ENCODE data around the gene GNG3. TPM values are rescaled to one million over a fixed set of nuclear protein-coding genes. Genes with fewer than 3 reads are reported as not detected.
"Not testable (repeated sequence)": the region's sequence is repeated elsewhere in the genome, so short reads cannot be mapped to it uniquely, and the experiment has no call there.

The GNG3 gene
- polyA plus RNA-seq, 2 of the 4 experiments (the other 2 are of a cell fraction), result not detected

DNA sequence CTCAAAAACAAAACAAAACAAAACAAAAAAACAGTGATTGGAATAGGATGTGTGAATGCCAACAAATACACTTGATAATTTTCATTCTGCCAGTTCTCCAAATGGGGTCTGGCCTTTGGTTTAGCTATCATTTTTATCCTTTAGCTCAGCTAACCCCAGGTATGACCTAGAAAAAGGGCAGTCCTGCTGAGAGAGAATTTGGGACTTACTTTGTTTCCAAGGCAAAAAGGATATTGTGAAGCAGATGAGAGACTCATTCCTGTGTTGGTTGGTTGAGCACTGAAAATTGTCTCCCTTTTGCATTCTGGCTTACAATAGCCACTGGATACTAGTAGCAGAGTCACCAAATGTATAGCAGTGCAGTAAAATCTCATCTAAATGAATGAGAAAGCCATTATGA lies 29.7 kb downstream of the GNG3 start:
- Histone ChIP-seq H3K4me1 (peaks cover 5% of the 10 kb centered on the region; the same call in 2 of the 3 replicates), H3K4me3 (no peak overlapping the region), H3K9me3 (no peaks in the 10 kb centered on the region), H3K4me2 (no peak overlapping the region), H3K27ac (no peak overlapping the region)
- FAIRE-seq (no peak), DNase-seq (ENCODE audit: low read depth in 1 of 2, low spot score in 1 of 2) (no peak), ATAC-seq (no peak)
- POLR2A ChIA-PET, result no interaction called here
- CTCF ChIA-PET, result interaction anchor here (0.5 to 2.3 kb wide), 3 partner anchors 8 to 476 kb away, joined by 3 to 8 read pairs (median 4); partner anchors contain the start of gene ZBTB3
- TF ChIP-seq NR3C1 (IDR thresholded peaks at IDR 0.05), result no peak
- no peak for TF ChIP-seq RARB (CRISPR knock-in tag; IDR thresholded peaks at IDR 0.05)
- TF ChIP-seq BHLHE40 (IDR thresholded peaks at IDR 0.05; ENCODE audit: low read depth, low read length), result no peak
- TF ChIP-seq CHD4 (IDR thresholded peaks at IDR 0.05; ENCODE audit: borderline replicate concordance), result no peak
- no peak for TF ChIP-seq ZSCAN20 (CRISPR knock-in tag; IDR thresholded peaks at IDR 0.05)
- no peak for TF ChIP-seq GATA3 (IDR thresholded peaks at IDR 0.05; ENCODE audit: borderline replicate concordance)
- no peak for TF ChIP-seq CBX2 (IDR thresholded peaks at IDR 0.05; ENCODE audit: borderline replicate concordance, low read depth)
- TF ChIP-seq FOXS1 (CRISPR knock-in tag; IDR thresholded peaks at IDR 0.05), result no peak
- TF ChIP-seq FOSL2 (IDR thresholded peaks at IDR 0.05), result no peak
- no peak for TF ChIP-seq FOSL2 (CRISPR knock-in tag; IDR thresholded peaks at IDR 0.05)
- no peak for TF ChIP-seq MAZ (IDR thresholded peaks at IDR 0.05; ENCODE audit: borderline replicate concordance, low read depth, low read length)
- no peak for TF ChIP-seq NFE2L2 (conservative IDR thresholded peaks at IDR 0.05; ENCODE audit: low read length)
- no peak for TF ChIP-seq RFX5 (IDR thresholded peaks at IDR 0.05)

- CTCF ChIA-PET, result interaction anchor here (1.5 kb wide), 1 partner anchor 38 kb away, joined by 8 read pairs; no protein-coding TSS in a partner anchor
- WGBS (ENCODE audit: missing lambda C conversion rate), result 88% methylated on average over 9 of the region's 9 CpGs
- POLR2A ChIA-PET, result interaction anchor here (1.6 to 2.1 kb wide), 2 partner anchors 14 to 20 kb away, joined by 7 read pairs; partner anchors contain the start of genes HNRNPUL2, POLR2G and TTC9C
- TF ChIP-seq RARB (CRISPR knock-in tag; IDR thresholded peaks at IDR 0.05) (no peak), EHF (CRISPR knock-in tag; IDR thresholded peaks at IDR 0.05) (no peak), HOXA7 (CRISPR knock-in tag; IDR thresholded peaks at IDR 0.05) (no peak), PHF8 (IDR thresholded peaks at IDR 0.05; ENCODE audit: borderline replicate concordance, low read depth) (no peak), RAD21 (conservative IDR thresholded peaks at IDR 0.05 in 1 of 2, IDR thresholded peaks at IDR 0.05 in 1 of 2) (no peak), EP300 (IDR thresholded peaks at IDR 0.05) (no peak), ATOH8 (CRISPR knock-in tag; IDR thresholded peaks at IDR 0.05; ENCODE audit: low read depth) (no peak), CBX8 (IDR thresholded peaks at IDR 0.05) (no peak)
- TF ChIP-seq, protein P1, sequence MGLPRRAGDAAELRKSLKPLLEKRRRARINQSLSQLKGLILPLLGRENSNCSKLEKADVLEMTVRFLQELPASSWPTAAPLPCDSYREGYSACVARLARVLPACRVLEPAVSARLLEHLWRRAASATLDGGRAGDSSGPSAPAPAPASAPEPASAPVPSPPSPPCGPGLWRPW (IDR thresholded peaks at IDR 0.05), result no peak
- H3K4me3 ChIP-seq, result no peak overlapping the region
- H3K4me2 ChIP-seq, result no peak overlapping the region
- FAIRE-seq (no peak), DNase-seq (ENCODE audit: low read depth in 1 of 2, low spot score in 1 of 2) (no peak), ATAC-seq (no peak)
- no peaks in the 10 kb centered on the region for H3K4me1 ChIP-seq
- no peaks in the 10 kb centered on the region for H3K9me3 ChIP-seq
- H3K27ac ChIP-seq, result no peak overlapping the region
Measured at GRCh38 chr11:62747475-62748160, 40.1 kb downstream of the GNG3 start.

DNA sequence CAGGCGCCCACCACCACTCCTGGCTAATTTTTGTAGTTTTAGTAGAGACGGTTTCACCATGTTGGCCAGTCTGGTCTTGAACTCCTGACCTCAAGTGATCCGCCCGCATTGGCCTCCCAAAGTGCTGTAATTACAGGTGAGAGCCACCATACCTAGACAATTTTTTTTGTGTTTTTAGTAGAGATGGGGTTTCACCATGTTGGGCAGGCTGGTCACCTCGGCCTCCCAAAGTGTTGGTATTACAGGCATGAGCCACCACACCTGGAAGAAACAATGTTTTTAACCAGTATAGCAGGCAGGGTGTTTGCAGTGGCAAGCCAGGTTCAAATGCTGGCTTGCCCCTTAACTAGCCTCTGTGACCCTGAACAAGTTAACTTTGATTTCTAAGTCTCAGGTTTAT lies 42.5 kb downstream of the GNG3 start:
- 91% methylated on average over 5 of the region's 5 CpGs for WGBS (ENCODE audit: missing lambda C conversion rate)
- H3K27ac ChIP-seq; H3K4me3 ChIP-seq; FAIRE-seq; H3K4me2 ChIP-seq; POLR2A ChIA-PET; DNase-seq (ENCODE audit: low read depth in 1 of 2, low spot score in 1 of 2); H3K9me3 ChIP-seq; ATAC-seq: not testable (repeated sequence)
- H3K4me1 ChIP-seq, result peaks cover 11% of the 10 kb centered on the region; the same call in 1 of the 3 replicates
- CTCF ChIA-PET, result interaction anchor here (0.7 to 1.6 kb wide), 2 partner anchors 37 to 49 kb away, joined by 3 to 5 read pairs; no protein-coding TSS in a partner anchor

All from A549 (cell line).